Heart left ventricle (tissue), 16 donors: ENCODE data around the gene CACNA2D3. TPM values are rescaled to one million over a fixed set of nuclear protein-coding genes. Genes with fewer than 3 reads are reported as not detected.

Source experiments
- ATAC-seq, 4 donors: fragments of 200-7000 bp; cut with Tn5 transposase; one replicate each; pipeline ENCODE4 v1.9.1; 2020 to 2022; ENCODE audit warnings: moderate library complexity in 4 of 4, mild to moderate bottlenecking in 3 of 4, moderate number of reproducible peaks in 1 of 4
- DNase-seq, 5 donors: peaks; one replicate each; pipeline ENCODE4 v3.0.0-alpha.2; 2020
- H3K27ac ChIP-seq, 12 donors: fragments of 200-600 bp; sonication (generic) in 4 of 12; one replicate each; pipeline versions ENCODE4 v1.5.0 to v1.8.0; 2016 to 2022; ENCODE audit warnings: mild to moderate bottlenecking in 2 of 12
- H3K27me3 ChIP-seq, 9 donors: fragments of 200-600 bp; sonication (generic) in 2 of 9; one replicate each; pipeline versions ENCODE4 v1.5.1 to v1.8.0; 2016 to 2022; ENCODE audit warnings: mild to moderate bottlenecking in 3 of 9
- H3K36me3 ChIP-seq, 9 donors: fragments of 200-600 bp; sonication (generic) in 2 of 9; one replicate each; pipeline versions ENCODE4 v1.5.0 to v1.8.0; 2018 to 2022; ENCODE audit warnings: mild to moderate bottlenecking in 2 of 9
- H3K4me1 ChIP-seq, 12 donors: fragments of 200-600 bp; sonication (generic) in 4 of 12; one replicate each; pipeline versions ENCODE4 v1.5.0 to v1.8.0; 2016 to 2022; ENCODE audit warnings: mild to moderate bottlenecking in 3 of 12
- H3K4me3 ChIP-seq, 12 donors: fragments of 200-600 bp; sonication (generic) in 4 of 12; one replicate each; pipeline versions ENCODE4 v1.5.0 to v1.8.0; 2017 to 2022; ENCODE audit warnings: mild to moderate bottlenecking in 9 of 12, moderate library complexity in 4 of 12
- H3K9me3 ChIP-seq, 12 donors: fragments of 200-600 bp; sonication (generic) in 4 of 12; one replicate each; pipeline versions ENCODE4 v1.5.0 to v1.8.0; 2016 to 2022; ENCODE audit warnings: mild to moderate bottlenecking in 1 of 12
- CTCF ChIP-seq, 12 donors: fragments of 200-600 bp; sonication (generic) in 4 of 12; IDR thresholded peaks; one replicate each; pipeline versions ENCODE4 v1.5.0 to v1.8.0; 2018 to 2022; ENCODE audit warnings: antibody characterized with exemption in 12 of 12, mild to moderate bottlenecking in 5 of 12
- POLR2A ChIP-seq, 2 donors: fragments of 450-650 bp; IDR thresholded peaks; one replicate each; pipeline ENCODE4 v1.6.1; 2017; ENCODE audit warnings: antibody characterized with exemption in 2 of 2, mild to moderate bottlenecking in 2 of 2, moderate library complexity in 2 of 2
- WGBS, 4 donors: extraction: QIAGEN DNeasy Blood & Tissue Kit in 2 of 4; methylation state at CpG; one replicate each; pipeline versions ENCODE4 v1.1.5 to v1.1.7; 2013 to 2018; 5-methylcytosine and 5-hydroxymethylcytosine counted together
- intact Hi-C, 10 donors: fragments of 100-400 bp; cut with DNase I; formaldehyde crosslinking; loops; one replicate each; pipeline versions ENCODE4 v1.11.1 to v1.14.2; 2022
- polyA plus RNA-seq, 2 donors: library from polyadenylated mRNA; stranded (reverse); fragments of 200-250 nt; gene quantifications; one replicate each; pipeline ENCODE4 v1.2.3, GENCODE V29; 2013
- total RNA-seq, 9 donors: library from RNA; depleted of rRNA in 2 of 9; stranded (reverse); fragments of >200 nt in 2 of 9; fragmentation: NEBNext Ultra II Directional in 3 of 9; extraction: Animal tissue kit (Norgen Biotek cat#: 25700) in 3 of 9; gene quantifications; one replicate each; pipeline versions ENCODE4 v1.1.0 to v1.2.4, GENCODE V29; 2016 to 2023
- donor health status: ischemic (EF 13 %, LVEDD 7.1; RV severe dilation, severe dysfunction).
- donor health status: healthy with polysubstance abuse.
- donor health status: DM: no; HTN: yes; CAD: no.
- donor health status: DM: no; HTN: no; CAD: no.
- donor health status: ischemic (EF 25% LVEDD 6.9; RV normal size, moderate dysfunction).
- donor health status: ischemic (EF 25% LVEDD 5.7; RV mildly dilated, moderate dysfunction).
- donor health status: healthy.
- donor health status: DM: yes; HTN: yes; CAD: no.
- donor health status: ischemic (EF 35%, LVEDD 5.7; RV mildly dilated, moderate dysfunction).
- donor health status: nonischemic (EF 11% LVEDD 7.7; RV severe dilation, severe dysfunction).
- donor health status: DM: yes; HTN: yes; CAD: no.
- donor health status: PGD.
- donor health status: ischemic (EF 29% LVEDD 5.4; RV normal size, mild dysfunction).
- donor health status: nonischemic (EF 23%, LVEDD 6.1; RV moderate dilation, normal function).

The CACNA2D3 gene
- total and polyA plus RNA-seq, 11 donors: 0.17 to 25.1 (median 12.8) TPM

DNA sequence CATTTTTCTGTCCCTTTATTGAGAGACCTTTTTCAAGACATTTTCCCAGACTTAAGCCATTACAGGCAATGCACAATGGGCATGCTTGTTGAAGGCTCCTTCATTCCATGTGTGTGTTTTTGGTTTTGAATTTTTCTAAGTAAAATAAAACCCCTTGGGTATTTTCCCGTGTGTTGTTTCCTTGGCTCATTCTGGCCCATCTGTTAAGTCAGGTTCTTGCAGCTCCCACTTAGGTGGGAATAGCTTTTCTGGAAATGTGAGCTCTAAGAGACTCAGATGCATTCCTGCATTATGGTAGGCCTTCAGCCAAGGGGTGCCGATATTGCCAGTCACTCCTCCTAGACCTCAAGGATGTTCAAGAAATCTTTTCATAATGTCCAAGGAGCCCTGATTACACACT lies 314.9 kb downstream of the CACNA2D3 start:
- Histone ChIP-seq H3K36me3 (no peaks in the 10 kb centered on the region), H3K27me3 (no peaks in the 10 kb centered on the region), H3K9me3 (no peaks in the 10 kb centered on the region), H3K27ac (no peak overlapping the region), H3K4me3 (no peak overlapping the region), H3K4me1 (no peaks in the 10 kb centered on the region)
- intact Hi-C loops: loop anchor here in 1 of 10 donors (10.0 kb wide), 1 partner anchor 738 kb away; no protein-coding TSS in a partner anchor
- TF ChIP-seq CTCF (IDR thresholded peaks at IDR 0.05): no peak
- no peak for TF ChIP-seq POLR2A (IDR thresholded peaks at IDR 0.05)
- DNase-seq (no peak), ATAC-seq (no peak)
- WGBS, 4 donors: 75 to 81% (median 78%) methylated on average over 2 of the region's 2 CpGs

- TF ChIP-seq POLR2A (IDR thresholded peaks at IDR 0.05) (no peak), CTCF (IDR thresholded peaks at IDR 0.05) (no peak)
- no peaks in the 10 kb centered on the region for H3K27me3 ChIP-seq
- no peak for DNase-seq
- ATAC-seq: peak in 2 of 4 donors; percentile 37 to 65
- 44 to 58% (median 53%) methylated on average over 11 of the region's 11 CpGs for WGBS, 4 donors
- H3K27ac ChIP-seq: no peak overlapping the region
- intact Hi-C loops: no loop called here
- H3K9me3 ChIP-seq: no peaks in the 10 kb centered on the region
- H3K36me3 ChIP-seq: no peaks in the 10 kb centered on the region
- H3K4me1 ChIP-seq: no peaks in the 10 kb centered on the region
- no peak overlapping the region for H3K4me3 ChIP-seq
Observed at GRCh38 chr3:54443561-54444161, 321.3 kb downstream of the CACNA2D3 start.

DNA sequence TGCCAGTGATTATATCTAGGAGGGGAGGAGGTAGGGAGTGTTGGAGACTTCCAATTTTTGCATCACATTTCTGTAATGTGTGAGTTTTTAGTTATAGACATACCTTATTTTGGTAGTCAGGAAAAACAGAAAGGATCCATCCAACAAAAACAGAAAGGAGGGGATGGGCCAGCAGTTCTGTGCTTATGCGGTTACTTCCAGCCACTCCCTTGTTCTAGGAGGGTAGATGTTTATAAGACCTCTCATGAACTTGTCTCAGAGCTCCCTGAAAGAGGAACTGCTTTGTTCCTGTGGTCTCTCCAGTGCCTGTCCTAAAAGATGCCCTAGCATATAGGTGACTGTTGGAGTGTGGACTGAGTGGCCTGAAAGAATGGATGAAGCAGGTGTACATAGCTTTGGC lies 323.3 kb downstream of the CACNA2D3 start:
- Histone ChIP-seq H3K4me3 (no peak overlapping the region), H3K9me3 (no peaks in the 10 kb centered on the region), H3K36me3 (no peaks in the 10 kb centered on the region), H3K4me1 (no peaks in the 10 kb centered on the region), H3K27ac (no peak overlapping the region), H3K27me3 (no peaks in the 10 kb centered on the region)
- 76 to 86% (median 82%) methylated on average over 1 of the region's 1 CpG for WGBS, 4 donors
- TF ChIP-seq POLR2A (IDR thresholded peaks at IDR 0.05) (no peak), CTCF (IDR thresholded peaks at IDR 0.05) (no peak)
- intact Hi-C loops: no loop called here
- DNase-seq (no peak), ATAC-seq (no peak)

- Histone ChIP-seq H3K9me3 (no peaks in the 10 kb centered on the region), H3K36me3 (no peaks in the 10 kb centered on the region), H3K4me3 (no peak overlapping the region), H3K27me3 (no peaks in the 10 kb centered on the region), H3K27ac (no peak overlapping the region), H3K4me1 (no peaks in the 10 kb centered on the region)
- TF ChIP-seq POLR2A (IDR thresholded peaks at IDR 0.05) (no peak), CTCF (IDR thresholded peaks at IDR 0.05) (no peak)
- intact Hi-C loops: no loop called here
- WGBS, 4 donors: 52 to 73% (median 64%) methylated on average over 2 of the region's 2 CpGs
- DNase-seq (no peak), ATAC-seq (no peak)
Observed at GRCh38 chr3:54447427-54447826, 325.1 kb downstream of the CACNA2D3 start.
